Measurements from ENCODE around the gene BTBD9. TPM values are rescaled to one million over a fixed set of nuclear protein-coding genes. Genes with fewer than 3 reads are reported as not detected.

The BTBD9 gene
- total RNA-seq, 4 donors from 2014 or later: 9.2 to 16.3 (median 11.6) TPM

DNA sequence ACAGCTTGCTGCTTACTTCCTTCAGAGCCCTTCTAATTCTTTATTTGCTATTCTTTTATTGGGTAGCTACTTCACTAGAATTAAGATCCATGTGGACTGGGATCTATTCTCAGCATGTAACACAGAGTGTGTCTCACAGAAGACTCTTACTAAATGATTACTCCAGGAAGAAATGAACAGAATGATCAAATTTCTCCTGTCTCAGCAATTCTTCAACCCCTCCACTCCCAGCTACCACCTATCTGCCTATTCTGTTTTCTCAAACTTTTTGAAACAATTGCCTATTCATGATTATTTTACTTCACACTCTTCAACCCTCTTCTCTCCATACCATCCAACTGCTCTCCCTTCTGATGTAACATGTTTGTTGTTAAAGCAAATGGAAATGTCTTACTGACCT lies 132.6 kb downstream of the BTBD9 start:
- no peak for TF ChIP-seq POLR2A (IDR thresholded peaks at IDR 0.05)
- TF ChIP-seq, protein P1, sequence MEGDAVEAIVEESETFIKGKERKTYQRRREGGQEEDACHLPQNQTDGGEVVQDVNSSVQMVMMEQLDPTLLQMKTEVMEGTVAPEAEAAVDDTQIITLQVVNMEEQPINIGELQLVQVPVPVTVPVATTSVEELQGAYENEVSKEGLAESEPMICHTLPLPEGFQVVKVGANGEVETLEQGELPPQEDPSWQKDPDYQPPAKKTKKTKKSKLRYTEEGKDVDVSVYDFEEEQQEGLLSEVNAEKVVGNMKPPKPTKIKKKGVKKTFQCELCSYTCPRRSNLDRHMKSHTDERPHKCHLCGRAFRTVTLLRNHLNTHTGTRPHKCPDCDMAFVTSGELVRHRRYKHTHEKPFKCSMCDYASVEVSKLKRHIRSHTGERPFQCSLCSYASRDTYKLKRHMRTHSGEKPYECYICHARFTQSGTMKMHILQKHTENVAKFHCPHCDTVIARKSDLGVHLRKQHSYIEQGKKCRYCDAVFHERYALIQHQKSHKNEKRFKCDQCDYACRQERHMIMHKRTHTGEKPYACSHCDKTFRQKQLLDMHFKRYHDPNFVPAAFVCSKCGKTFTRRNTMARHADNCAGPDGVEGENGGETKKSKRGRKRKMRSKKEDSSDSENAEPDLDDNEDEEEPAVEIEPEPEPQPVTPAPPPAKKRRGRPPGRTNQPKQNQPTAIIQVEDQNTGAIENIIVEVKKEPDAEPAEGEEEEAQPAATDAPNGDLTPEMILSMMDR (IDR thresholded peaks at IDR 0.05): no peak
- Histone ChIP-seq H3K4me3 (no peak overlapping the region), H3K27ac (no peak overlapping the region), H3K9me3 (no peaks in the 10 kb centered on the region), H3K27me3 (no peaks in the 10 kb centered on the region), H3K4me1 (no peaks in the 10 kb centered on the region), H3K36me3 (no peaks in the 10 kb centered on the region)
- no peak for DNase-seq
- intact Hi-C loops (cut with DNase I): no loop called here

DNA sequence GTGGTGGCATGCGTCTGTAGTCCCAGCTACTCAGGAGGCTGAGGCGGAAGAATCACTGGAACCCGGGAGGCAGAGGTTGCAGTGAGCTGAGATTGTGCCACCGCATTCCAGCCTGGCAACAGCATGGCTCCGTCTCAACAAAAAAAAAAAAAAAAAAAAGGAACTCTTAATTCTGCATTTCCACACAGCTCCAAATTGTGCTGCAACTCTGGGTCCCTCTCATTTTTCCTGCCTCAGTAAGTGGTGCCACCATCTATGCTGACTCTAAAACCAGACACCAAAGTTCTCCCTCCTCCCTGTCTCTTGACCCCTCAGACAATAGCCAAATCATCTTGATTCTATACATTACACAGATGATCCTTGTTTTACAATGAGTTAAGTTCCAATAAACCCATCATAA lies 133.9 kb downstream of the BTBD9 start:
- Histone ChIP-seq H3K36me3 (no peaks in the 10 kb centered on the region), H3K9me3 (no peaks in the 10 kb centered on the region), H3K4me3 (no peak overlapping the region), H3K4me1 (no peaks in the 10 kb centered on the region), H3K27ac (no peak overlapping the region), H3K27me3 (no peaks in the 10 kb centered on the region)
- intact Hi-C loops (cut with DNase I): no loop called here
- no peak for DNase-seq
- WGBS, 2 donors: 84 to 85% methylated on average over 5 of the region's 5 CpGs
- no peak for TF ChIP-seq POLR2A (IDR thresholded peaks at IDR 0.05)
- TF ChIP-seq, protein P1 (IDR thresholded peaks at IDR 0.05): no peak

DNA sequence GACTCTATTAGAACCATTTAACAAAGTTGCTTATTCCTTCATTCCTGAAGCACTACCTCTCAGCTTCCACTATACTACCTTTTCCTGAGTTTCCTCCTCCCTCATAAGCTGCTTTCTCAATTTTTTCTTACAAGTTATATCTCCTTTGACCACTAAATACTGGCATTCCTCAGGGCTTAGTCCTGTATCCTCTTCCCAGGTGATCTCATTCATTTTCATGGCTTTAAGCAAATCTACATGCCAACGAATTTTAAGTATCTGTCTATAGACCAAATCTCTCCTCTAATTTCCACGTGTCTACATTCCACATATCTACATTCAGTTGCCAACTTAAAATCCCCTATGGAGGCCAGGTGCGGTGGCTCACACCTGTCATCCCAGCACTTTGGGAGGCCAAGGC lies 134.7 kb downstream of the BTBD9 start:
- TF ChIP-seq, protein P1 (IDR thresholded peaks at IDR 0.05): no peak
- no peak for TF ChIP-seq POLR2A (IDR thresholded peaks at IDR 0.05)
- Histone ChIP-seq H3K9me3 (no peaks in the 10 kb centered on the region), H3K4me1 (no peaks in the 10 kb centered on the region), H3K36me3 (no peaks in the 10 kb centered on the region), H3K4me3 (no peak overlapping the region), H3K27ac (no peak overlapping the region), H3K27me3 (no peaks in the 10 kb centered on the region)
- intact Hi-C loops (cut with DNase I): no loop called here
- 76 to 77% methylated on average over 2 to 3 of the region's 3 CpGs for WGBS, 2 donors
- no peak for DNase-seq

DNA sequence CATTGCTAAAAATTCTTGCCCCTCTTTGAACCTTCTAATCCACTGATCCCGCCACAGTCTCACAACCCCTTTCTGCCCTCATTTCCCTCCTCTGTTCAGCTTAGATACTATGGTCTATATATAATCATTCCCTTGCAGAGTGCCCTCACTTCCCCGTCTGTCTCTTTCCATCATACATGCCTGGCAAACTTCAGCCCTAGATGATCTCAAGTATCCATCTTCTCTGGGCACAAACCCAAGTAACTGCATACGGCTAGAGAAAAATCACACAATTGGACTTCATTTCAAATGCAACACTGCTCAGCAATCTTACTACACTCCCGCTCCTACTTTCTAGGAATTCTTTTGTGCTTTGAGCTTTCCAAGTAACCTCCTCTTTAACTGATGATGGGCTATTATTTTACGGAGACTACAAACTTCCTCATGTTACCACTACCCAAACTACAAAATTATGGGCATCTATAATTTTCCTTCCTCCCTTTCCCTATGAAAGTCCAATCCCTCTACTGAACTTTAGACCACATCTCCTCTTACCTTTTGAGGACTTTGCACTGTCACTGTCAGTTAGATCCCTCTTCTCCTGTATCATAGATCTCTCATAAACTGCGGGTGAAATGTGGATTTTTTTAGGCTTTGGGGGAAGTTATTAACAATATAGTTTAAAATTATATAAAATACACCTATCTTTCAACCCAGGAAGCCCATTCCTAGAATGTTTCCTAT lies 135.6 kb downstream of the BTBD9 start:
- no peaks in the 10 kb centered on the region for H3K27me3 ChIP-seq
- 78 to 79% methylated on average over 6 of the region's 6 CpGs for WGBS, 2 donors
- no peak overlapping the region for H3K27ac ChIP-seq
- no peaks in the 10 kb centered on the region for H3K9me3 ChIP-seq
- intact Hi-C loops (cut with DNase I): no loop called here
- no peaks in the 10 kb centered on the region for H3K36me3 ChIP-seq
- H3K4me1 ChIP-seq: peaks cover 0 to 8% (median 0%) of the 10 kb centered on the region in 3 donors
- no peak overlapping the region for H3K4me3 ChIP-seq
- no peak for DNase-seq
- TF ChIP-seq POLR2A (IDR thresholded peaks at IDR 0.05): no peak
- TF ChIP-seq, protein P1 (IDR thresholded peaks at IDR 0.05): no peak

DNA sequence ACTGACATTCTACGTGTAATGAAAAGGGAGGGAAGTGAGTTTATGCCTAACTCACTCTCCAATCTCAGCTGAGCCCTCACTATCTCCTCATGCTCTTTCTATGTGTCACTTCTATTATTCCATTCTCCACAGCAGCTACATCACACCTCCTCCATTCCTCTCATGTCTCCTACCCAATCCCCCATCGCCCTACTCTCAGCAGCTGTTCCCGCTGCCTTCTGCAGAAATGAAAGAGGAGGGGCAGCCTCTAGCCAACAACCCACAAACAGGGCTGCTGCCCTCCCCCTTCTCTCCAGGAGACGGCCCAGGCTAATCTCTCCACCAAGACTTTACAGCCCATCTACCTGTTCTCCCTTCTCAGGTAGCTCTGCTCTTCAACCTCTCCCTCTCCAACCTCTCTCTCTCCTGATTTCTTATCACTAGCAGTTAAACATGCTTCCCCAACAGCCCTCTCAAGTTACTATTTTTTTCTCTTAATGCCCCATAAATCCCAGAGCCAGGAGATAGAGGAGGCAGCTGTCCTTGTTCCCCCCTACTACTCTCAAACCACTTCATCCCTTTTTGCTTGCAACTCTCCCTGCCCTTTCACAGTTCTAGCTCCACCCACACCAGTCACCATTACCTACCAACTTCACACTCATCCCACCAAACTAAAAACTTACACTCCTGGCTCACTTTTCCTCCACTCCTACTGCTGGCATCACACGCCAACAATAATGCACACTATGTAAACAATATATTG lies 136.5 kb downstream of the BTBD9 start:
- H3K36me3 ChIP-seq: no peaks in the 10 kb centered on the region
- H3K27me3 ChIP-seq: no peaks in the 10 kb centered on the region
- no peak for TF ChIP-seq POLR2A (IDR thresholded peaks at IDR 0.05)
- TF ChIP-seq, protein P1 (IDR thresholded peaks at IDR 0.05): no peak
- H3K27ac ChIP-seq: no peak overlapping the region
- H3K4me3 ChIP-seq: no peak overlapping the region
- H3K9me3 ChIP-seq: no peaks in the 10 kb centered on the region
- peaks cover 0 to 14% (median 0%) of the 10 kb centered on the region in 3 donors for H3K4me1 ChIP-seq
- DNase-seq: no peak
- intact Hi-C loops (cut with DNase I): no loop called here
- 89 to 96% methylated on average over 5 of the region's 5 CpGs for WGBS, 2 donors
